Measurements from ENCODE around the gene GPC5. TPM values are rescaled to one million over a fixed set of nuclear protein-coding genes. Genes with fewer than 3 reads are reported as not detected.

The GPC5 gene
- total RNA-seq, 1 donor, result not detected

GRCh38 chr13:92640936-92641335 is 1242.5 kb downstream of the GPC5 start:
- no peak for DNase-seq (ENCODE audit: low read depth)
- no peak overlapping the region for H3K4me3 ChIP-seq (ENCODE audit: low read depth, low read length)
- no peak for TF ChIP-seq CTCF (IDR thresholded peaks at IDR 0.05; ENCODE audit: insufficient read depth, low read depth, low read length)

- no peak overlapping the region for H3K4me3 ChIP-seq (ENCODE audit: low read depth, low read length)
- no peak for DNase-seq (ENCODE audit: low read depth)
- no peak for TF ChIP-seq CTCF (IDR thresholded peaks at IDR 0.05; ENCODE audit: insufficient read depth, low read depth, low read length)
These were observed 1250.9 kb downstream of the GPC5 start for GRCh38 chr13:92649140-92649813.

- TF ChIP-seq CTCF (IDR thresholded peaks at IDR 0.05; ENCODE audit: insufficient read depth, low read depth, low read length), result no peak
- no peak for DNase-seq (ENCODE audit: low read depth)
- H3K4me3 ChIP-seq (ENCODE audit: low read depth, low read length), result no peak overlapping the region
These were observed 1257.7 kb downstream of the GPC5 start for GRCh38 chr13:92656103-92656502.

GRCh38 chr13:92656648-92657047 is 1258.2 kb downstream of the GPC5 start:
- TF ChIP-seq CTCF (IDR thresholded peaks at IDR 0.05; ENCODE audit: insufficient read depth, low read depth, low read length), result no peak
- no peak for DNase-seq (ENCODE audit: low read depth)
- no peak overlapping the region for H3K4me3 ChIP-seq (ENCODE audit: low read depth, low read length)

GRCh38 chr13:92657565-92657964 is 1259.1 kb downstream of the GPC5 start:
- DNase-seq (ENCODE audit: low read depth), result no peak
- H3K4me3 ChIP-seq (ENCODE audit: low read depth, low read length), result no peak overlapping the region
- no peak for TF ChIP-seq CTCF (IDR thresholded peaks at IDR 0.05; ENCODE audit: insufficient read depth, low read depth, low read length)

GRCh38 chr13:92658293-92658692 is 1259.9 kb downstream of the GPC5 start:
- no peak for TF ChIP-seq CTCF (IDR thresholded peaks at IDR 0.05; ENCODE audit: insufficient read depth, low read depth, low read length)

GRCh38 chr13:92661406-92661805 is 1263.0 kb downstream of the GPC5 start:
- no peak overlapping the region for H3K4me3 ChIP-seq (ENCODE audit: low read depth, low read length)
- DNase-seq (ENCODE audit: low read depth), result no peak

More at GRCh38 chr13:92658293-92658692, 1259.9 kb downstream of the GPC5 start:
- H3K4me3 ChIP-seq (ENCODE audit: low read depth, low read length), result no peak overlapping the region
- DNase-seq (ENCODE audit: low read depth), result no peak

More at GRCh38 chr13:92661406-92661805, 1263.0 kb downstream of the GPC5 start:
- no peak for TF ChIP-seq CTCF (IDR thresholded peaks at IDR 0.05; ENCODE audit: insufficient read depth, low read depth, low read length)
